Trophoblast cell (in vitro differentiated cells and primary cell): Measurements from ENCODE around the gene HECA.

Experiments
- DNase-seq, 2 donors: peaks; one replicate each; pipeline ENCODE4 v3.0.0-alpha.2; 2016
- H2AFZ ChIP-seq: 2 replicates; pipeline ENCODE4 v1.6.1; 2013; ENCODE audit warnings: low read length, moderate library complexity, mild to moderate bottlenecking; ENCODE audit not compliant: insufficient read depth, poor library complexity
- H2AK5ac ChIP-seq: 2 replicates; pipeline ENCODE4 v1.6.1; 2013; ENCODE audit warnings: mild to moderate bottlenecking, low read length
- H2BK120ac ChIP-seq: 2 replicates; pipeline ENCODE4 v1.6.1; 2013; ENCODE audit warnings: low read length, mild to moderate bottlenecking, moderate library complexity; ENCODE audit not compliant: insufficient read depth, poor library complexity
- H2BK12ac ChIP-seq: 2 replicates; pipeline ENCODE4 v1.6.1; 2013; ENCODE audit warnings: mild to moderate bottlenecking, low read length, moderate library complexity
- H2BK5ac ChIP-seq: 2 replicates; pipeline ENCODE4 v1.6.1; 2013; ENCODE audit warnings: low read length, low read depth, moderate library complexity, mild to moderate bottlenecking; ENCODE audit not compliant: poor library complexity
- H3K14ac ChIP-seq: 2 replicates; pipeline ENCODE4 v1.6.1; 2013; ENCODE audit warnings: mild to moderate bottlenecking, low read length
- H3K18ac ChIP-seq: 2 replicates; pipeline ENCODE4 v1.6.1; 2013; ENCODE audit warnings: mild to moderate bottlenecking, low read length
- H3K23ac ChIP-seq: 2 replicates; pipeline ENCODE4 v1.6.1; 2013; ENCODE audit warnings: low read length
- H3K27ac ChIP-seq: 2 replicates; pipeline ENCODE4 v1.5.1; 2013; ENCODE audit warnings: low read depth, mild to moderate bottlenecking, inconsistent platforms, low read length, moderate library complexity
- H3K27me3 ChIP-seq: 2 replicates; pipeline ENCODE4 v1.6.1; 2013; ENCODE audit warnings: inconsistent platforms, mild to moderate bottlenecking, low read length, moderate library complexity; ENCODE audit not compliant: insufficient read depth
- H3K36me3 ChIP-seq, 2 experiments: 1 replicate in 1 of 2; 2 replicates in 1 of 2; pipeline ENCODE4 v1.6.1; 2013; ENCODE audit warnings: low read length in 2 of 2, mild to moderate bottlenecking in 2 of 2, moderate library complexity in 1 of 2; ENCODE audit not compliant: insufficient read depth in 2 of 2, control insufficient read depth in 1 of 2
- H3K4ac ChIP-seq: 2 replicates; pipeline ENCODE4 v1.6.1; 2013; ENCODE audit warnings: low read depth, mild to moderate bottlenecking, low read length, moderate library complexity
- H3K4me1 ChIP-seq, 2 experiments: 1 replicate in 1 of 2; 2 replicates in 1 of 2; pipeline ENCODE4 v1.6.1; 2013; ENCODE audit warnings: low read length in 2 of 2, mild to moderate bottlenecking in 2 of 2, moderate library complexity in 1 of 2; ENCODE audit not compliant: insufficient read depth in 2 of 2, control insufficient read depth in 1 of 2
- H3K4me2 ChIP-seq: 2 replicates; pipeline ENCODE4 v1.6.1; 2013; ENCODE audit warnings: inconsistent platforms, mild to moderate bottlenecking, low read length, moderate library complexity
- H3K4me3 ChIP-seq: 2 replicates; pipeline ENCODE4 v1.5.1; 2013; ENCODE audit warnings: mild to moderate bottlenecking, low read depth, low read length, inconsistent platforms
- H3K79me1 ChIP-seq: one replicate; pipeline ENCODE4 v1.6.1; 2013; ENCODE audit warnings: low read length
- H3K79me2 ChIP-seq: 2 replicates; pipeline ENCODE4 v1.6.1; 2013; ENCODE audit warnings: low read length, mild to moderate bottlenecking; ENCODE audit not compliant: control insufficient read depth, insufficient read depth, poor library complexity
- H3K9ac ChIP-seq: 2 replicates; pipeline ENCODE4 v1.6.1; 2013; ENCODE audit warnings: mild to moderate bottlenecking, low read length
- H3K9me3 ChIP-seq: 2 replicates; pipeline ENCODE4 v1.6.1; 2013; ENCODE audit warnings: low read depth, mild to moderate bottlenecking, control low read depth, inconsistent platforms, low read length; ENCODE audit not compliant: insufficient read depth
- H4K12ac ChIP-seq: 2 replicates; pipeline ENCODE4 v1.6.1; 2013; ENCODE audit warnings: low read depth, mild to moderate bottlenecking, low read length, moderate library complexity
- H4K8ac ChIP-seq: 2 replicates; pipeline ENCODE4 v1.6.1; 2013; ENCODE audit warnings: low read depth, mild to moderate bottlenecking, low read length, moderate library complexity
- H4K91ac ChIP-seq: one replicate; pipeline ENCODE4 v1.6.1; 2013; ENCODE audit warnings: low read depth, mild to moderate bottlenecking, low read length, moderate library complexity
- WGBS: extraction: QIAGEN DNeasy Blood & Tissue Kit; methylation state at CpG from one replicate; pipeline ENCODE4 v1.1.7; 2013; ENCODE audit warnings: missing lambda C conversion rate; ENCODE audit not compliant: insufficient read length, insufficient coverage; ENCODE audit errors: extremely low coverage; 5-methylcytosine and 5-hydroxymethylcytosine counted together

Gene HECA

DNA sequence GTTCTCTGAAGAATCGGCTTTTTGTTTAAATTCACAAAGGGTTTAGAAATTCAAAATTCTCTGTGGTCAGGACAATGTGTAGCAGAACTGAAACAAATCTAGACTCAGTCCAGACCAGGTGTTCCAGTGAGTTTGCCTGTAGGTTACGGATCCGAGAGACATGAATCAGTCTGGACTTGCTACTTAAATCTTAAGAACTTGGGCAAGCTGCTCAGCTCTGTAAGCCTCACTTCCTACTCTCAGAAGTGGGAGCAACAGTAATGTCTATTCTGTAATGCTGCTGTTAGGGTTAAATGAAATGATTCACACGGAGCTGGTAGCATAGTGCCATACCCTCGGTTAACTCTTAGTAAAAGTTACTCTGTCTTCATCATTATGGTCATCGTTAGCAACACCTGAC is 37.7 kb downstream of the HECA start:
- Histone ChIP-seq H3K4me3 (no peak overlapping the region), H2AFZ (no peak overlapping the region), H3K27me3 (no peaks in the 10 kb centered on the region), H3K79me1 (no peaks in the 10 kb centered on the region), H3K36me3 (peaks cover 5 to 9% of the 10 kb centered on the region in 2 experiments), H4K8ac (no peak overlapping the region), H2AK5ac (no peak overlapping the region), H3K4me2 (no peak overlapping the region), H3K14ac (no peak overlapping the region), H3K4me1 (no peaks in the 10 kb centered on the region), H2BK12ac (no peak overlapping the region), H2BK5ac (no peak overlapping the region), H3K4ac (no peak overlapping the region), H3K9me3 (no peaks in the 10 kb centered on the region), H3K9ac (no peak overlapping the region), H3K79me2 (no peaks in the 10 kb centered on the region), H2BK120ac (no peak overlapping the region), H4K12ac (no peak overlapping the region), H3K23ac (no peak overlapping the region), H3K18ac (no peak overlapping the region), H4K91ac (no peak overlapping the region), H3K27ac (no peak overlapping the region)
- WGBS = no CpG with 5 or more reads among the region's 6 CpGs
- no peak for DNase-seq

DNA sequence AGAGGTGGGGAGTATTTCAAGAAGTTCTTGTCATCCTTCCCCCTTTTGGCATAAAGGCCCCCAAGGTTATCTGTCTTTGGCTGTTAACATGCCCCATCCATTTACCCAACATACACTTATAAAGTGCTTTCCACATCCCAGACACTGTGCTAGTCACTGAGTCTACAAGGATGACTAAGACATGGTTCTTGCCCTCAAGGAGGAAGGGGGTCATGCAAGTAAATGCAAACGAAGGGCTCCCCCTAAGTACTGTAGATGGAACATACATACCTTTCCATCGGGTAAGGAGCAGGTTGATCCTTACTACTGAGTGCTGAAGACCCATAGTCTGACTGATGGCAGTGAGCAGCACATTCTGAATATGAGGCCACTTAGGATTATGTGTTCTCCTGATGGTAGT is 38.3 kb downstream of the HECA start:
- Histone ChIP-seq H3K23ac (no peak overlapping the region), H3K9me3 (no peaks in the 10 kb centered on the region), H4K8ac (no peak overlapping the region), H3K18ac (no peak overlapping the region), H2AFZ (no peak overlapping the region), H2BK120ac (no peak overlapping the region), H3K14ac (no peak overlapping the region), H3K4ac (no peak overlapping the region), H4K12ac (no peak overlapping the region), H3K4me2 (no peak overlapping the region), H2AK5ac (no peak overlapping the region), H2BK5ac (no peak overlapping the region), H3K79me2 (no peaks in the 10 kb centered on the region), H3K27me3 (no peaks in the 10 kb centered on the region), H3K36me3 (peaks cover 5 to 9% of the 10 kb centered on the region in 2 experiments), H2BK12ac (no peak overlapping the region), H3K9ac (no peak overlapping the region), H3K4me3 (no peak overlapping the region), H4K91ac (no peak overlapping the region), H3K4me1 (no peaks in the 10 kb centered on the region), H3K79me1 (no peaks in the 10 kb centered on the region), H3K27ac (no peak overlapping the region)
- DNase-seq = no peak
- WGBS = no CpG with 5 or more reads among the region's 2 CpGs

DNA sequence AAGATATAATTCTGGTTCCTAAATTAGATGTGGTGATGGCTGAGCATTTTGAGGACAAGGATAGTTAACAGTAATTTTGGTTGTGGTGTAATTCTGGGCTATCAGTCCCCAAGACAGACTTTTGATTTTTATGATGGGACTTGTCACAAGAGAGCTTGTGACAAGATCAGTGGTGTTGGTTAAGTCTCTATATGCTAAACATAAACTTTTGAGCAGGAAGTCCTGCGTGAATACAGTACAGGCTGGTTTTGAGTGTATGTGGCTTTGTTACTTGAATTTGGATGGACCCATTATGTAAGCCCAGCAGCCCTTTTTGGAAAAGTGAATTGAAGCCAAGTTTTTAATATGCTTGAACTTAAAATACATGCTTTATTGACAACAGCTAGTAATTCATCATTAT is 38.9 kb downstream of the HECA start:
- H3K4ac ChIP-seq = no peak overlapping the region
- peaks cover 5 to 9% of the 10 kb centered on the region in 2 experiments for H3K36me3 ChIP-seq
- no peak overlapping the region for H4K8ac ChIP-seq
- H3K27ac ChIP-seq = no peak overlapping the region
- no peak overlapping the region for H3K4me3 ChIP-seq
- no peak overlapping the region for H2AK5ac ChIP-seq
- H3K79me1 ChIP-seq = no peaks in the 10 kb centered on the region
- no peaks in the 10 kb centered on the region for H3K4me1 ChIP-seq
- no peak overlapping the region for H3K18ac ChIP-seq
- no peak overlapping the region for H2BK12ac ChIP-seq
- no peaks in the 10 kb centered on the region for H3K79me2 ChIP-seq
- H3K27me3 ChIP-seq = no peaks in the 10 kb centered on the region
- H3K9ac ChIP-seq = no peak overlapping the region
- H3K23ac ChIP-seq = no peak overlapping the region
- WGBS = no CpG with 5 or more reads among the region's 1 CpG
- no peak overlapping the region for H3K4me2 ChIP-seq
- H2BK5ac ChIP-seq = no peak overlapping the region
- no peak overlapping the region for H4K91ac ChIP-seq
- H2AFZ ChIP-seq = no peak overlapping the region
- no peak for DNase-seq
- no peak overlapping the region for H3K14ac ChIP-seq
- H3K9me3 ChIP-seq = no peaks in the 10 kb centered on the region
- H4K12ac ChIP-seq = no peak overlapping the region
- H2BK120ac ChIP-seq = no peak overlapping the region

DNA sequence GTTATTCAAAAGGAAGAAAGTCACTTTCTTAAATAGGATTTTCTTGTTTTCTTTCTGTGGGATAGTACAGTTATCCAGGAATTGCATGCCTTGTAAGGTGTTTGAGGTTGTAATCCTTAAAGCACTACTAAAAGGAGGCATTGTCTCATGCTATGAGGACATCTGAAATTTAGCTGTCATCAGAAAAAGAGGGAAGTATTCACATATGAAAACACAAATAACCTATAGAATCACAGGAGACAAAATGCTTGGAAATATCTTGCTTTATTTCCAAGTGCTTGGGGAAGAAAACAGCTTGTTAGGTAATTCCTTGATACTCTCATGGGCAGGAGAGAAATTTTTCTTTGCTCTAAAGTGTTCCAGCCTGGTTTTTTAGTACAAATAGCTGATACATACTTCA is 40.1 kb downstream of the HECA start:
- H3K14ac ChIP-seq = no peak overlapping the region
- H2AFZ ChIP-seq = no peak overlapping the region
- no peak overlapping the region for H3K18ac ChIP-seq
- no peaks in the 10 kb centered on the region for H3K27me3 ChIP-seq
- H3K9me3 ChIP-seq = no peaks in the 10 kb centered on the region
- no peak overlapping the region for H4K12ac ChIP-seq
- H4K91ac ChIP-seq = no peak overlapping the region
- H3K27ac ChIP-seq = no peak overlapping the region
- no peak overlapping the region for H4K8ac ChIP-seq
- H3K4me2 ChIP-seq = no peak overlapping the region
- no peak overlapping the region for H2BK5ac ChIP-seq
- H3K9ac ChIP-seq = no peak overlapping the region
- no peak overlapping the region for H3K4ac ChIP-seq
- H2BK120ac ChIP-seq = no peak overlapping the region
- H3K36me3 ChIP-seq = peaks cover 5 to 9% of the 10 kb centered on the region in 2 experiments
- H3K23ac ChIP-seq = no peak overlapping the region
- H2AK5ac ChIP-seq = no peak overlapping the region
- DNase-seq = no peak
- no peaks in the 10 kb centered on the region for H3K4me1 ChIP-seq
- no peak overlapping the region for H3K4me3 ChIP-seq
- H3K79me1 ChIP-seq = no peaks in the 10 kb centered on the region
- no peak overlapping the region for H2BK12ac ChIP-seq
- H3K79me2 ChIP-seq = no peaks in the 10 kb centered on the region
